HepG2 (cell line): ENCODE data around the gene IL18R1.

Source experiments
- BRF2 ChIP-seq: sonication (generic); formaldehyde crosslinking; IDR thresholded peaks from 2 replicates; pipeline ENCODE4 v1.8.1; 2022; ENCODE audit warnings: mild to moderate bottlenecking, missing genetic modification reagents
- GABPA ChIP-seq, 2 experiments: IDR thresholded peaks; 2 replicates each; pipeline ENCODE4 v1.6.1; 2011 to 2016; ENCODE audit warnings: low read depth in 2 of 2, low read length in 1 of 2, missing biosample characterization in 1 of 2, missing genetic modification characterization in 1 of 2
- GTF3A ChIP-seq: sonication (generic); formaldehyde crosslinking; conservative IDR thresholded peaks from 2 replicates; pipeline ENCODE4 v1.4.0; 2020; ENCODE audit warnings: mild to moderate bottlenecking, missing genetic modification reagents
- KLF16 ChIP-seq, 2 experiments: sonication (generic) in 1 of 2; formaldehyde crosslinking in 1 of 2; IDR thresholded peaks; 2 replicates each; pipeline versions ENCODE4 v1.6.1 to v1.8.0; 2016 to 2023; ENCODE audit warnings: missing genetic modification reagents in 2 of 2, missing compliant biosample characterization in 1 of 2
- NCOA1 ChIP-seq: sonication (generic); formaldehyde crosslinking; IDR thresholded peaks from 2 replicates; pipeline ENCODE4 v1.9.0; 2021; ENCODE audit warnings: missing genetic modification reagents
- POLR2A ChIP-seq, 2 experiments: IDR thresholded peaks; 2 replicates each; pipeline ENCODE4 v1.6.1; 2011; ENCODE audit warnings: low read depth in 2 of 2, low read length in 2 of 2, mild to moderate bottlenecking in 1 of 2, moderate library complexity in 1 of 2; ENCODE audit not compliant: insufficient read depth in 1 of 2
- ZNF24 ChIP-seq: fragments of 450-650 bp; IDR thresholded peaks from 2 replicates; pipeline ENCODE4 v1.6.1; 2017; ENCODE audit warnings: antibody characterized with exemption, mild to moderate bottlenecking
- ZNF646 ChIP-seq: sonication (generic); formaldehyde crosslinking; IDR thresholded peaks from 2 replicates; pipeline ENCODE4 v1.9.0; 2021; ENCODE audit warnings: mild to moderate bottlenecking, missing genetic modification reagents
- ZNF724P ChIP-seq: sonication (generic); formaldehyde crosslinking; IDR thresholded peaks from 2 replicates; pipeline ENCODE4 v1.8.0; 2022; ENCODE audit warnings: missing genetic modification reagents, borderline replicate concordance
- ZNF766 ChIP-seq: sonication (generic); formaldehyde crosslinking; IDR thresholded peaks from 2 replicates; pipeline ENCODE4 v1.5.0; 2020; ENCODE audit warnings: missing genetic modification reagents, borderline replicate concordance
- ZSCAN31 ChIP-seq: sonication (generic); formaldehyde crosslinking; IDR thresholded peaks from 2 replicates; pipeline ENCODE4 v1.5.0; 2020; ENCODE audit warnings: low read depth, mild to moderate bottlenecking, missing genetic modification reagents
- TF ChIP-seq, protein P1 (sequence below): sonication (generic); formaldehyde crosslinking; IDR thresholded peaks from 2 replicates; pipeline ENCODE4 v1.5.0; 2020; ENCODE audit warnings: mild to moderate bottlenecking, missing genetic modification reagents, moderate library complexity

GRCh38 chr2:102401865-102402264, 46.3 kb downstream of the IL18R1 start:
- TF ChIP-seq ZNF646 (CRISPR knock-in tag) = no peak
- no peak for TF ChIP-seq KLF16 (CRISPR knock-in tag; IDR thresholded peaks at IDR 0.05)
- TF ChIP-seq, protein P1, sequence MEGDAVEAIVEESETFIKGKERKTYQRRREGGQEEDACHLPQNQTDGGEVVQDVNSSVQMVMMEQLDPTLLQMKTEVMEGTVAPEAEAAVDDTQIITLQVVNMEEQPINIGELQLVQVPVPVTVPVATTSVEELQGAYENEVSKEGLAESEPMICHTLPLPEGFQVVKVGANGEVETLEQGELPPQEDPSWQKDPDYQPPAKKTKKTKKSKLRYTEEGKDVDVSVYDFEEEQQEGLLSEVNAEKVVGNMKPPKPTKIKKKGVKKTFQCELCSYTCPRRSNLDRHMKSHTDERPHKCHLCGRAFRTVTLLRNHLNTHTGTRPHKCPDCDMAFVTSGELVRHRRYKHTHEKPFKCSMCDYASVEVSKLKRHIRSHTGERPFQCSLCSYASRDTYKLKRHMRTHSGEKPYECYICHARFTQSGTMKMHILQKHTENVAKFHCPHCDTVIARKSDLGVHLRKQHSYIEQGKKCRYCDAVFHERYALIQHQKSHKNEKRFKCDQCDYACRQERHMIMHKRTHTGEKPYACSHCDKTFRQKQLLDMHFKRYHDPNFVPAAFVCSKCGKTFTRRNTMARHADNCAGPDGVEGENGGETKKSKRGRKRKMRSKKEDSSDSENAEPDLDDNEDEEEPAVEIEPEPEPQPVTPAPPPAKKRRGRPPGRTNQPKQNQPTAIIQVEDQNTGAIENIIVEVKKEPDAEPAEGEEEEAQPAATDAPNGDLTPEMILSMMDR (CRISPR knock-in tag) = no peak
- TF ChIP-seq NCOA1 (CRISPR knock-in tag) = no peak
- TF ChIP-seq GTF3A = no peak
- TF ChIP-seq ZNF766 (CRISPR knock-in tag) = no peak
- no peak for TF ChIP-seq ZNF24
- TF ChIP-seq ZNF724P (CRISPR knock-in tag) = no peak
- TF ChIP-seq GABPA (IDR thresholded peaks at IDR 0.05; ENCODE audit: low read depth, low read length) = no peak
- no peak for TF ChIP-seq GABPA (CRISPR knock-in tag; IDR thresholded peaks at IDR 0.05; ENCODE audit: low read depth)
- TF ChIP-seq BRF2 (CRISPR knock-in tag) = no peak
- TF ChIP-seq POLR2A (IDR thresholded peaks at IDR 0.05; ENCODE audit: insufficient read depth in 1 of 2, low read depth in 2 of 2, low read length in 2 of 2) = no peak
- no peak for TF ChIP-seq ZSCAN31 (CRISPR knock-in tag)
